SU-DHL-6 (cell line): ENCODE data around the gene FOXO3.

Experiments
- CTCF ChIP-seq: fragments of 200-600 bp; sonication (generic); IDR thresholded peaks from one replicate; pipeline ENCODE4 v1.5.1; 2017; ENCODE audit warnings: antibody characterized with exemption, mild to moderate bottlenecking, low read length, moderate library complexity; ENCODE audit not compliant: insufficient read depth, poor library complexity, severe bottlenecking
- EZH2phosphoT487 ChIP-seq: fragments of 200-600 bp; sonication (generic), shearing (Covaris generic); conservative IDR thresholded peaks from 2 replicates; pipeline ENCODE4 v1.6.1; 2018; ENCODE audit warnings: mild to moderate bottlenecking, antibody characterized with exemption, low read length, moderate library complexity, mixed read lengths

GRCh38 chr6:108651340-108652227, 90.9 kb downstream of the FOXO3 start:
- no peak for TF ChIP-seq CTCF
- TF ChIP-seq EZH2phosphoT487 = no peak
